Measurements from ENCODE around the gene DISP1.
A peak's percentile ranks its signal among the peaks of the same experiment; 100 is the strongest.

The DISP1 gene, protein sequence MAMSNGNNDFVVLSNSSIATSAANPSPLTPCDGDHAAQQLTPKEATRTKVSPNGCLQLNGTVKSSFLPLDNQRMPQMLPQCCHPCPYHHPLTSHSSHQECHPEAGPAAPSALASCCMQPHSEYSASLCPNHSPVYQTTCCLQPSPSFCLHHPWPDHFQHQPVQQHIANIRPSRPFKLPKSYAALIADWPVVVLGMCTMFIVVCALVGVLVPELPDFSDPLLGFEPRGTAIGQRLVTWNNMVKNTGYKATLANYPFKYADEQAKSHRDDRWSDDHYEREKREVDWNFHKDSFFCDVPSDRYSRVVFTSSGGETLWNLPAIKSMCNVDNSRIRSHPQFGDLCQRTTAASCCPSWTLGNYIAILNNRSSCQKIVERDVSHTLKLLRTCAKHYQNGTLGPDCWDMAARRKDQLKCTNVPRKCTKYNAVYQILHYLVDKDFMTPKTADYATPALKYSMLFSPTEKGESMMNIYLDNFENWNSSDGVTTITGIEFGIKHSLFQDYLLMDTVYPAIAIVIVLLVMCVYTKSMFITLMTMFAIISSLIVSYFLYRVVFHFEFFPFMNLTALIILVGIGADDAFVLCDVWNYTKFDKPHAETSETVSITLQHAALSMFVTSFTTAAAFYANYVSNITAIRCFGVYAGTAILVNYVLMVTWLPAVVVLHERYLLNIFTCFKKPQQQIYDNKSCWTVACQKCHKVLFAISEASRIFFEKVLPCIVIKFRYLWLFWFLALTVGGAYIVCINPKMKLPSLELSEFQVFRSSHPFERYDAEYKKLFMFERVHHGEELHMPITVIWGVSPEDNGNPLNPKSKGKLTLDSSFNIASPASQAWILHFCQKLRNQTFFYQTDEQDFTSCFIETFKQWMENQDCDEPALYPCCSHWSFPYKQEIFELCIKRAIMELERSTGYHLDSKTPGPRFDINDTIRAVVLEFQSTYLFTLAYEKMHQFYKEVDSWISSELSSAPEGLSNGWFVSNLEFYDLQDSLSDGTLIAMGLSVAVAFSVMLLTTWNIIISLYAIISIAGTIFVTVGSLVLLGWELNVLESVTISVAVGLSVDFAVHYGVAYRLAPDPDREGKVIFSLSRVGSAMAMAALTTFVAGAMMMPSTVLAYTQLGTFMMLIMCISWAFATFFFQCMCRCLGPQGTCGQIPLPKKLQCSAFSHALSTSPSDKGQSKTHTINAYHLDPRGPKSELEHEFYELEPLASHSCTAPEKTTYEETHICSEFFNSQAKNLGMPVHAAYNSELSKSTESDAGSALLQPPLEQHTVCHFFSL (N-terminal part only)

DNA sequence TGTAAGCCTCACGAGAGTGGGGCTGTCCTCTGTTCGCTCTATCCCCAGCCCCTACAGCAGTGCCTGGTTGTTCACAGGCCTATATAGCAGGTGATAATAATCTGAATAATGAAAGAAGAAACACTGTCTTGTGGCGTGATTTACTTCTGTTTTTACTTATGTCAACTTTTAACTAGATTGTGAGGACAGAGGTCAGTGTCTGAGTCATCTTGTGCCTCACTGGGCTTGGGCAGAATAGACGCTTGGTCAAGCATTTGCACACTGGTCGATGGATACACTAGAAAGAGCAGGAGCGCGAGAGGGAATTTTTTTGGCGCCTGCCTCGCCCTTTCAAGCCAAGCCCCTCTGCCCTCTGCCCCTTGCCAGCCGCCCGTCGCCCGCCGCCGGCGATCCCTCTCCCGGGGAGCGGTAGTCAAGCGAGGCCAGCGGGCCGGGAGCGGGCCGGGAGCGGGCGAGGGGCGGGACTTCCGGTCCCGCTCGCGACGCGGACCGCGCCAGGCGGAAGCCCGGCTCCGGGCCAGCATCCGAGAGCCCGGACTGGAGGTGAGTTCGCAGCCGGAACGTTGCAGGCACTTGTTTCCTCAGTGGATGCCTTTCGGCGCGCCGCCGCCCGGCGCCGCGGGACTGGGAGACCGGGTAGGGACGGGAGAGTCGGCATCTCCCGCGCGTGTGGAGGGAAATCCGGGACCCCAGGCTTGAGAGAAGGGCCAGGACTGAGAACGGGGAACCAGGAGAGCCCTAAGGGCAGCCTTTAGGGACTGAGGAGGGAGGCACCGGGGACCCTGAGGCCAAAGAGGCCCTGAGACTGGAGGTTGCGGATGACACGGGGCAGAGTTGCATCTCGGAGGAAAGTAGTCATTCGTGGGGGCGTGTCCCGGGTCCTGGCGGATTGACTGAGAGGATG, at the start of gene DISP1:
TSS of gene DISP1 (plus strand) at position 504 of the 904 bp plus-strand sequence. CDS start 127,785 bp downstream, outside the sequence.
- DNase-seq (ENCODE audit: low spot score) = peak; percentile 59

DNA sequence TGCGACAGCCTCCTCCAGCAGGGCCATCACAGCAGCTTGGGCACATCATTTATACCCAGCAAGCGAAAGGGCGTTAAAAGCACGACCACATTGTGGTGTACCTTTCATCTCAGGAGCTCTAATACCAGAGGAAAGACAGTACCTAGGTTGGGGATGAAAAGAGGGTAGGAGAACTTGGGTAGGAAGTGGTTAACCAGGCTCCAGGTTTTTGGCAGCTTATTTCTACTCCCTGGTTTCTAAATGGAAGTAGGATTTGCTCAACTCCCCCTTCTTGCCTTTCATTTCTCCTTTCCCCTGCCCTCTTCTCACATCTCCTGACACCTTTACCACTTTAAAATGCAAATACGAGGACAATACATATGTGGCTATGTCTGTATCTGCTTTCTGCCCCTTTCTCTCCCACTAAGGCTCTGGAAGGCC, 47.7 kb upstream of the DISP1 start:
- no peak for DNase-seq (ENCODE audit: low spot score)

DNA sequence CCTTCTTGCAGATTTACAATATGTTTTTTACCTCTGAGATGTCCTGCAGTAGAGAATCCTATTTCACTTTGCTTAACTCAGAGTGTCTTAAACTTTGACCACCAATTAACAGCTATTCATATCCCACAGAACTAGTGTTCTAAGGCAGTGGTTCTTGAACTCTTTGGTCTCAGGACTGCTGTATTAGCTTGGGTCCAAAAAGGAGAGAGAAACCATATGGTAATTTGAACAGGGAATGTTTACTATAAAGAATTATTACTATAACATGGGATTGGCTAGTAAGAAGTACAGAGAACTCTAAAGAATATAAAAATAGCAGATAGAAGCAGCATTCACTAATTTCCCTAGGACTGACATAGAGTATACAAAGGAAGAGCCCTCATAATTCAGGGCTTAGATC, 46.2 kb upstream of the DISP1 start:
- no peak for DNase-seq (ENCODE audit: low spot score)

DNA sequence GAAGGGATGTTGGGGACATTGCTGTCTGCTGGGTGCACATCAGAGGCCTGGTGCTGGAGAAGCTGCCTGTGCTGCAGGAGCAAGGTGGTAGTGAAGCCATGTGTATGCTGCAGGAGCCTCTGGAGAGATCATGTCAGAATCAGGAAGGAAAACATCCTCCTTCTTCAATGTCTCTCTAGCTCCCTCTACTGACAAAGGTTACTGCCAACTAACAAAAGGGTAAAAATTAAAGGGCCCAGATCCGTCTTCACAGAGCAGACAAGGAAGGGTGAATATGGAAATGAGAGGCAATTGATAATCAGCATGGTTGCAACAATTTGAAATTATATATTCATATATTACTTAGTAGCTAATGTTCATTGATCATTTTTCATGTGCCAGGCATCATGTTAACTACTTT, 45.7 kb upstream of the DISP1 start:
- DNase-seq (ENCODE audit: low spot score) = no peak

DNA sequence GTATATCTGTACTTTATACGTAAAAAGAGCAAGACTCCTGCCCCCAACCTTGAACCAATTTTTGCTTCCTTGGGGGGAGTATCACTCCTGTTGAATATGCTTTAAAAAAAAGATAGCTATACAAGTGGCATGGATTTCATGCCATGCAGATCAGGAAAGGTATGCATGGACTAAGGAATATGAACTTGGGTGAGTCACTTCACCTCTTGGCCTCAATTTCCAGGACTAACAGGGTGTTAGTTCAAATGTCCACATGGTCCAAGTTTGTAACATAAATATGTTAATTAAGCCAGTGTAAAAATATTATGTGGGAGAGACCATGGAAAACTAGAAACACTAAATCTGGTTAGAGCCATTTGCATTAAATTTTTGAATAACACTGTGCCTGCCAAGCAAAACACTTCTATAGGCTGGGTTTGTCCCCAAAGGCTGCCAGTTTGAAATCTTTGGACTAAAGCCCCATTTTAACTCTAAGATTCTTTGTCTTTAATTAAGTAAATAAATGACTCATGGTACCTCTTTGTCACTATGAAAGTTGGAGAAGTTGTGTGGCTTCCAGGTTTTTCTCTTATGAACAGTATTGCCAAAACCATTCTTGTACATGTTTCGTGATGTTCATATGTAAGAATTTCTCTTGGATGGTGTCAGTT, 44.7 kb upstream of the DISP1 start:
- no peak for DNase-seq (ENCODE audit: low spot score)

DNA sequence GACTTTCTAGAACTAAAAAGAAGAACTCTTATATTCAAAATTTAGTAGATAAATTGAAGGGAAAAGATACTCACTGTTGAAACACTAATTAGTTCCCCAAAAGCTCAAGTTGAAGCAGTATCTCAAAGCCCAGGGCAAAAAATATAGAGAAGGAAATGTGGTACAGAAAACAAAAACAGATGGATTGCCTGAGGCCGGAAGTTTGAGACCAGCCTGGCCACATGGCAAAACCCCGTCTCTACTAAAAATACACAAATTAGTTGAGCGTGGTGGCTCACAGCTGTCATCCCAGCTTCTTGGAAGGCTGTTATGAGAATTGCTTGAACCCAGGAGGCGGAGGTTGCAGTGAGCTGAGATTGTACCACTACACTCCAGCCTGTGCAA, 41.9 kb upstream of the DISP1 start:
- no peak for DNase-seq (ENCODE audit: low spot score)

DNA sequence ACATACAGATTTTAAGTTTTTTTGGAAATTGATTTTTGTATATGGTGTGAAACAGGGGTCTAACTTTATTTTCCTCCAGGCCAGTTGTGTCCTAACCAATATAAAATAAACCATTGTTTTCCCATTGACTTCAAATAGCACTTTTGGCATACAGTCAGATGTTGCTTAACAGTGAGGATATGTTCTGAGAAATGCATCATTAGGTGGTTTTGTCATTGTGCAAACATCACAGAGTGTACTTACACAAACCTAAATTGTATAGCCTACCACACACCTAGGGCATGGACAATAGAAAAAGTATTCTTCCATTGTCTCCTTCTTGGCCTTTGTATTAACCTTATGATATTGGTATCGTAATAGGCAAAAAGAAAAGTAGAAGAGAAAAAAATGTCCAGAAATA, 37.4 kb upstream of the DISP1 start:
- no peak for DNase-seq (ENCODE audit: low spot score)

DNA sequence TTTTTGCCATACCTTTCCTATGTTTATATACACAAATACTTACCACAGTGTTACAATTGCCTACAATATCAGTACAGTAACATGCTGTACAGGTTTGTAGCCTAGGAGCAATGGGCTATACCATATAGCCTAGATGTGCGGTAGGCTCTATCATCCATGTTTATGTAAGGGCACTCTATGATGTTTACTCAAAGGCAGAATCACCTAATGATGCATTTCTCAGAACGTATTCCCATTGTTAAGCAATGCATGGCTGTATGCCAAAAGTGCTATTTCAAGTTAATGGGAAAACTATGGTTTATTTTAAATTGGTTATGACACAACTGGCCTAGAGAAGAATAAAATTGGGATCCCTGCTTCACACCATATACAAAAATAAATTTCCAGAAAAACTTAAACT, 36.9 kb upstream of the DISP1 start:
- DNase-seq (ENCODE audit: low spot score) = no peak

DNA sequence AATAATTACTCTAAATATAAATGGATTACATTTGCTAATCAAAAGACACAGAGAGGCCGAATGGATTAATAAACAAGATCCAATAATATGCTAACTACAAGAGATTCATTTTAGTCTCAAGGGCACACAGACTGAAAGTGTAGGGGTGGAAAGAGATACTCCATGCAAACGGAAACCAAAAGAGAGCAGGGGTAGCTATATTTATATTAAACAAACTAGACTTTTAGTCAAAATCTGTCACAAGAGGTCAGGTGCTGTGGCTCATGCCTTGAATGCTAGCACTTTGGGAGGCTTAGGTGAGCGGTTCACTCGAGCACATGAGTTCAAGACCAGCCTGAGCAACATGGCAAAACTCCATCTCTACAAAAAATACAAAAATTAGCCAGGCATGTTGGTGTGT, 33.6 kb upstream of the DISP1 start:
- DNase-seq (ENCODE audit: low spot score) = no peak

DNA sequence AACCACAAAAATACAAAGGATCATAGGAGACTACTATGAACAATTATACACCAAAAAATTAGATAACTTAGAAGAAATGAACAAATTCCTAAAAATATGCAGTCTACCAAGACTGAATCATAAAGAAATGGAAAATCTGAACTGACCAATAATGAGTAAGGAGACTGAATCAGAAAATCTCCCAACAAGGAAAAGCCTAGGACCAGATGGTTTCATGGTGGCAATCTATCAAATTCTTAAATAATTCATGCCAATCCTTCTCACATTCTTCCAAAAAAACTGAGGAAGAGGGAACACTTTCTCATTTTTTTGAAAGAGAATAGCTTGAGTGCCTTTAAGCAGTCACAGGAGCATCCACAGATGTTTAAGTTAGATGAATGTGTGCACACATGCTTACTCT, 31.8 kb upstream of the DISP1 start:
- DNase-seq (ENCODE audit: low spot score) = no peak

DNA sequence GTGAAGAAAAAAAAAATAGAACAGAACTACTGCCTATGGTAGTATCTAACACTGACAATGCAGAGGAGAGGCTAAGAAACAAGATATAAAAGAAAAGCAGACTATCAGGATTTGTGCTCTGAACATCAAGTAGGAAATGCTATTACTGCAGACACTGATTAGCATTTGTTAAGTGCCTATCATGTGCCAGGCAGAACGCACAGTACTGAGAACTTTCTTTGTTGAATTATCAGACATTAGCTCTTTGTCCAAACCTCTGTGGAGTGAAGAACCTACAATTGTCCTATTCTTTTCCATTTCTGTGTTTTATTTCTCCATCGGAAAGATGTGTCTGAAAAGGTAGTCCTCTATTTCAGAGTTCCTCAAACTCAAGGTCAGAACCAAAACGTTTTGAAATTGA, 30.5 kb upstream of the DISP1 start:
- DNase-seq (ENCODE audit: low spot score) = peak; percentile 83

DNA sequence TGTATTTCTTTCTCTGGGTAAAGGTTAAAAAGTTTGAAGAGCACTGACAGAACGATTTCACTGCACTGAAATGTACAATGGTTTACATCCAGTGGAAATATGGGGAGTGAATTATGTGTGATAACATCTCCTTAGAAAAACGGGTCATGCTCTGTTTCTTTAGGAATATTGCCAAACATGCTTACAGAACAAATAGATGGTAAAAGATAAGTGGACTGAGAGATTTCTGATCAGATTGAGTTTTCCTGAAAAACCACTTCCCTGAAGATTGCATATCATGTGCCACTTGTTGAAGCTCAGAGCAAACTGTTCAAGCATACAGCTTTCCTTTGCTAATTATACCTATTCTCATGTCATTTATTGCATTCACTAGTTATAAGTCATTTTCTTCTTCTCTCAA, 29.9 kb upstream of the DISP1 start:
- no peak for DNase-seq (ENCODE audit: low spot score)

DNA sequence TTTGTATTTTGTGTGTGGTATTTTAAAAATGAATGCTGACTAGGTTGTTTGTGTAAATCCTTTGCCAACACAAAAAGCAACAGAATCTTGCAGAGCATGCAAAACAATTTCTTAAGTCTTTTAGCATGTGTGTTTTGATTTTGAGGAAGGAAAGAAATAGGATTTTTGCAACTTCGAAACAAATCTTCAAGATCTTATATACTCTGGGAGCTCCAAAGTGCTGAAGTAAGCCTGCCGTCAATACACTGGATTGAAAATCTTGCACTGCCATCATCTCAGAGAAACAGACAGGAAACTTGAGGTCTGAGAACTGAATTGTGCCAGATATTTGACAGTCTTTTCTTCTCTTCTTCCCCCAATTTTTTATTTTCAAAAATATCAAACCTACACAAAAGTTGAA, 29.3 kb upstream of the DISP1 start:
- DNase-seq (ENCODE audit: low spot score) = no peak

DNA sequence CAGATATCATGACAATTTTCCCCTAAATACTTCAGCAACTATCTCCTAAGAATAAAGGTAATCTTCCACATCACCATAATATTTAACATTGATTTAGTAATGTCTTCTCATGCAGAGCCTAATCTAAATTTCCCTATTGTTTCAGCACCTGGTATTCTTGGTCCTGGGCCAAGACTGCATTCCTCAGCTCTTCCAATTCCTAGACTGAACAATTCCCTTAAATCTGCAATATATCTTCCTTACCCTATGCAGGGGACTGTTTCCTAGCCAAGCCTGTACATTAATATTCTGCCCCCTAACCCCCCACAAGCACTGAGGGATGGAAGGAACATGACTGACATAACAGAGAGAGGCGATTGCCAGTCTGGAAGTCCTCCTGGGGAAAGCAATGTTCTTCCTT, 28.7 kb upstream of the DISP1 start:
- no peak for DNase-seq (ENCODE audit: low spot score)

DNA sequence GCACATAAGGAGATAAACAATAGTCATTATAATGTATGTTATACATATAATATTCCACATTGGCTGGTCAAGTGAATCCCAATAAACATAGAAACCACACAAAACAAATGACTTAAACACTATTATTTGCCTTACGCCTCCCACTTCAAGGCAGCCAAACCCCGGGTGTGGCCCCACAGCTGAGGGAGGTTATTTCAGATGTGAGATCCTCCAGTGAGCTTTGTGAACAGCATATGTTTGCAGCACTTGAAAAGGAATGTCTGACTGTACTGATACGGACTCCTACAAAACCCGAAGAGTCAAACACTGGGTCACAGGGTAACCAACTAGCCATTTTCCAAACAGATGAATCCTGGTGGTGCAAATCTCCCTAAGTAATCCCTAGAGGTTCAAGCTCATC, 27.1 kb upstream of the DISP1 start:
- no peak for DNase-seq (ENCODE audit: low spot score)

DNA sequence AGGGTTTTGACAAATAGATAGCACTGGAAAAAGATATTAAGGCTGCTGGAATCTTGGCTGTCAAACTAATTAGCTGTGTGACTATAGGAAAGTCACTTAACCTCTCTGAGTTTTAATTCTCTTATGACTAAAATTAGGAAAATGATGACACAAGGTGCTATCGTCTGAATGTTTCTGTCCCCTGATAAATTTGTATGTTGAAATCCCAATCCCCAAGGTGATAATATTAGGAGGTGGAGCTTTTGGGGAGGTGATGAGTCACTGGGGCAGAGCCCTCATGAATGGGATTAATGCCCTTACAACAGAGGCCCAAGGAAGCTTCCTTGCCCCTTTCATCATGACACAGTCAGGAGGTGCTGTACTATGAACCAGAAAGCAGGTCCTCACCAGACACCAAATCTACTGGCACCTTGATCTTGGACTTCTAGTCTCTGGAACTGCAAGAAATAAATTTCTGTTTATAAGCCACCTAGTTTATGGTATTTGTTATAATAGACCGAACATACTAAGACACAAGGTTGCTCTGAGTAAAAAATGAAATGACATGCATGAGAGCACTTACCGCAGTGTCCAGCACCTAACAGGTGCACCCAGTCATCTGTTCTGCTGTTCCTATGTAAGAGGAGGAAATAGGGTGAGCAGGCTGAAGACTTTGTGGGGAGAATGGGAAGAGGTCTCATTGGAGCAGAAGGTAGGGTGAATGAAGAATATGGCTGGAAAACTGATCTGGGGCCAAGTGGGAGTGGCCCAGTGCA, 26.3 kb upstream of the DISP1 start:
- DNase-seq (ENCODE audit: low spot score) = no peak

DNA sequence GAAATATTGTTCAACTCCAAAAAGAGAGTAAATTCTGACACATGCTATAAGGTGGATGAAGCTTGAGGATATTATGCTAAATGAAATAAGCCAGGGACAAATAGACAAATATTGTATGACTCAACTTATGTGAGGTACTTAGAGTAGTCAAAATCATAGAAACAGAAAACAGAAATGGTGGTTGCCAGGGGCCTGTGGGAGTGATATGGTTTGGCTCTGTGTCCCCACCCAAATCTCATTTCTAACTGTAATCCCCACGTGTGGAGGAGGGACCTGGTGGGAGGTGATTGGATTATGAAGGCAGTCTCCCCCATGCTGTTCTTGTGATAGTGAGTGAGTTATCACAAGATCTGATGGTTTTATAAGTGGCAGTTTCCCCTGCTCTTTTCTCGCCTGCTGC, 24.7 kb upstream of the DISP1 start:
- DNase-seq (ENCODE audit: low spot score) = no peak

DNA sequence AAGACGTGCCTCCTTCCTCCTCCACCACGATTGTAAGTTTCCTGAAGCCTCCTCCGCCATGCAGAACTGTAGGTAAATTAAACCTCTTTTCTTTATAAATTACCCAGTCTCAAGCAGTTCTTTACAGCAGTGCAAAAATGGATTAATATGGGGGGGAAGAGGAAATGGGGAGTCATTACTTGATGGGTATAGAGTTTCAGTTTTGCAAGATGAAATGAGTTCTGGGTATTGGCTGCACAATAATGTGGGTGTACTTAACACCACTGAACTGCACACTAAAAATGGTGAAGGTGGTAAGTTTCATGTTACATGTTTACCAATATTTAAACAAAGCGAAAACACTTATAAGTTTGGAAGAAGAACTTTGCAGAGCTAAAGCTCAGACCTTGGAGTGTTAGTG, 24.3 kb upstream of the DISP1 start:
- DNase-seq (ENCODE audit: low spot score) = no peak

DNA sequence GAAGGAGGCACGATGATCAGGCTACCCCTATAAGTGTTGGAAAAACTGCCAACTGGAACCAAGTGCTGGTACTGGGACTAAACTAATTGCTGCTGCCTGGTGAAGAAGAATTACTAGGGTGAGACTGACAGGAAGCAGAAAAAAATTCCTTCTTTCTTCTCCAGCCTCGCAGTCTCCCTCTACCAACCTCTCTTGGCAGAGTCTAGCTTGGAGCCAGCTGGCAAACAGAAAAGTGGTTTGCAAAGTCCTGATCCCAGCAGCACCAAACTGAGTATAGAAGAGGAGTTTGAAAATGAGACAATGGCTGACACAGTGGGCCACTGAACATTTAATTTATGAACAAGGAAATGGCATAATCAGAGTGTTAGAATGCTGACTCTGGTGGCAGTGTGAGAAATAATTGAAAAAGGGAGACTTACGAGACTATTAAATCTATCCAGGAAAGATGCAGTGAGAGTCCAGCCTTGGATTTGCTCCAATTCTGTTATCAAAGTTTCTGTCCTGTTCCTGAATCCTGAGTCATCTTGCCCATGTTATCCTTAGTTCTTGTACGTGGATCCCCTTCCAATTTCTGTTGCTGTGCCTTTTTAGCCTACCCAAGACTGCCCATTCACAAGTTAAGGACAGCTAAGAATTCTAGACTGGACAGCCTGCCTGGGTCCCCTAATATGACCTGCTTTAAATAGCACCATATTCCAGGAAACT, 23.7 kb upstream of the DISP1 start:
- DNase-seq (ENCODE audit: low spot score) = no peak

DNA sequence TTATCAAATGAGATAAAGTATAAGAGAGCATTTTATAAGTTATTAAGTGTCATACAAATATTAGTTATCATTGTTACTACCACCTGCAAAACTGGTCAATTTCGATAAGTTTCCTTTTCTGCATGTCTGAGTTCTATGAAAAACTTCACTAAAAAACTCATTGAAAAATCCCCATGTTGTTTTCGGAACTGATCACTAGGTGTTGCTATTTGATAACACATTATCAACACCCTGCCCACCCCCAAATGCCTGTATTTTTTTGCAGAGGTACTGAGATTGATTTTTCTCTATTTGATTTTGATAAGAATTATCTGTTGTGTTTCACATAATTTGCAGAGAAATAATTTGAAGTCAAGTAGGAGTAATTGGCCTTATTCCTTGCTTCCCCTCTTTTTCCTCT, 22.1 kb upstream of the DISP1 start:
- DNase-seq (ENCODE audit: low spot score) = peak; percentile 71
